ENCODE data around the gene ARHGAP15.

The ARHGAP15 gene

DNA sequence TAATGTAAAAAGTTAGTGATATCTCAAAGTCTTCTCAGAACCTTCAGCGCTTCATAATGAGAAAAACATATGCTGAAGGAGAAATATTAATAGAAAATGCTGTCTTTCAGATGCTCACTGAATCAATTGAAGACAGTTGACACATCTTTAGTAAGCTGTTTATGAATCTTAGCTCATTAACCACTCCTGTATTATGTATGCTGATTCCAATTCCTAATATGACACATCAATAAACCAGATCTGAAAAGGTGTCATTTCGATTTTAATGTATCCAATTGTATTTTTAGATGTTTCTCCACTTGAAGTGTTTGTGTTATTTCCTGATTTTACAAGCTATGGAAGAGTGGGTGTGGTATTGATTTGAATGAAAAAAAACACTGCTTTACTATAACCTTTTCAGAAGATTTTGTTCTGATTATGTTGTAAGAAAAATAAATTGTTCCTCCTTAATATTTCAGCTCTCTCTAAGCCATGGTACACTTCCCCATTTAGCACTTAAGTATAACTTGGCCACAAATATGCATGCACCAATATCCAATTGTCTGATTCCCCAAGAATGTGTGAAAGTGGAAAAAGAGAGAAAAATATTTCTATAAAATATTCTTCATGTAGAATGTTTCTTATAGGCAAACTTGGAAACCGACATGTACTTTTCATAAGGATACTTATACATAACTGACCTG is 569.8 kb downstream of the ARHGAP15 start:
- H3K27ac ChIP-seq (ENCODE audit: low read depth, low read length) = no peak overlapping the region
- H3K4me3 ChIP-seq (ENCODE audit: insufficient read depth, low read length, poor library complexity, severe bottlenecking) = no peak overlapping the region
- no peaks in the 10 kb centered on the region for H3K9me2 ChIP-seq (replicated peaks; ENCODE audit: insufficient read depth, low read length)
- H3K36me3 ChIP-seq (ENCODE audit: low read length) = no peaks in the 10 kb centered on the region
- no peaks in the 10 kb centered on the region for H3F3A ChIP-seq (ENCODE audit: insufficient read depth)
- H4K20me1 ChIP-seq (ENCODE audit: low read depth, low read length) = no peaks in the 10 kb centered on the region
- no peaks in the 10 kb centered on the region for H3K79me2 ChIP-seq (ENCODE audit: insufficient read depth, low read length)
- H3K4me2 ChIP-seq (ENCODE audit: low read depth, low read length, poor library complexity, severe bottlenecking) = no peak overlapping the region
- no peak overlapping the region for H3K9ac ChIP-seq (ENCODE audit: low read length)
- no peak overlapping the region for H2AFZ ChIP-seq (ENCODE audit: low read depth, low read length, severe bottlenecking)
- no peaks in the 10 kb centered on the region for H3K9me3 ChIP-seq (ENCODE audit: insufficient read depth, low read length)
- TF ChIP-seq EZH2phosphoT487 (conservative IDR thresholded peaks at IDR 0.05; ENCODE audit: low read length) = no peak
- TF ChIP-seq, protein P1, sequence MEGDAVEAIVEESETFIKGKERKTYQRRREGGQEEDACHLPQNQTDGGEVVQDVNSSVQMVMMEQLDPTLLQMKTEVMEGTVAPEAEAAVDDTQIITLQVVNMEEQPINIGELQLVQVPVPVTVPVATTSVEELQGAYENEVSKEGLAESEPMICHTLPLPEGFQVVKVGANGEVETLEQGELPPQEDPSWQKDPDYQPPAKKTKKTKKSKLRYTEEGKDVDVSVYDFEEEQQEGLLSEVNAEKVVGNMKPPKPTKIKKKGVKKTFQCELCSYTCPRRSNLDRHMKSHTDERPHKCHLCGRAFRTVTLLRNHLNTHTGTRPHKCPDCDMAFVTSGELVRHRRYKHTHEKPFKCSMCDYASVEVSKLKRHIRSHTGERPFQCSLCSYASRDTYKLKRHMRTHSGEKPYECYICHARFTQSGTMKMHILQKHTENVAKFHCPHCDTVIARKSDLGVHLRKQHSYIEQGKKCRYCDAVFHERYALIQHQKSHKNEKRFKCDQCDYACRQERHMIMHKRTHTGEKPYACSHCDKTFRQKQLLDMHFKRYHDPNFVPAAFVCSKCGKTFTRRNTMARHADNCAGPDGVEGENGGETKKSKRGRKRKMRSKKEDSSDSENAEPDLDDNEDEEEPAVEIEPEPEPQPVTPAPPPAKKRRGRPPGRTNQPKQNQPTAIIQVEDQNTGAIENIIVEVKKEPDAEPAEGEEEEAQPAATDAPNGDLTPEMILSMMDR (IDR thresholded peaks at IDR 0.05; ENCODE audit: insufficient read depth, low read length, poor library complexity, severe bottlenecking) = no peak
- H3K27me3 ChIP-seq (ENCODE audit: low read length) = no peaks in the 10 kb centered on the region

GRCh38 chr2:143700865-143701264 is 571.6 kb downstream of the ARHGAP15 start:
- H3K79me2 ChIP-seq (ENCODE audit: insufficient read depth, low read length) = no peaks in the 10 kb centered on the region
- H3K4me3 ChIP-seq (ENCODE audit: insufficient read depth, low read length, poor library complexity, severe bottlenecking) = no peak overlapping the region
- no peaks in the 10 kb centered on the region for H3K9me3 ChIP-seq (ENCODE audit: insufficient read depth, low read length)
- H3K9ac ChIP-seq (ENCODE audit: low read length) = no peak overlapping the region
- H2AFZ ChIP-seq (ENCODE audit: low read depth, low read length, severe bottlenecking) = no peak overlapping the region
- TF ChIP-seq, protein P1 (IDR thresholded peaks at IDR 0.05; ENCODE audit: insufficient read depth, low read length, poor library complexity, severe bottlenecking) = no peak
- TF ChIP-seq EZH2phosphoT487 (conservative IDR thresholded peaks at IDR 0.05; ENCODE audit: low read length) = no peak
- no peak overlapping the region for H3K4me2 ChIP-seq (ENCODE audit: low read depth, low read length, poor library complexity, severe bottlenecking)
- no peaks in the 10 kb centered on the region for H3F3A ChIP-seq (ENCODE audit: insufficient read depth)
- H3K27me3 ChIP-seq (ENCODE audit: low read length) = no peaks in the 10 kb centered on the region
- H3K9me2 ChIP-seq (replicated peaks; ENCODE audit: insufficient read depth, low read length) = no peaks in the 10 kb centered on the region
- H4K20me1 ChIP-seq (ENCODE audit: low read depth, low read length) = no peaks in the 10 kb centered on the region
- H3K27ac ChIP-seq (ENCODE audit: low read depth, low read length) = no peak overlapping the region
- no peaks in the 10 kb centered on the region for H3K36me3 ChIP-seq (ENCODE audit: low read length)

- Histone ChIP-seq H3K79me2 (ENCODE audit: insufficient read depth, low read length) (no peaks in the 10 kb centered on the region), H3K4me2 (ENCODE audit: low read depth, low read length, poor library complexity, severe bottlenecking) (no peak overlapping the region), H3K4me3 (ENCODE audit: insufficient read depth, low read length, poor library complexity, severe bottlenecking) (no peak overlapping the region), H3K27me3 (ENCODE audit: low read length) (no peaks in the 10 kb centered on the region), H3K9ac (ENCODE audit: low read length) (no peak overlapping the region), H4K20me1 (ENCODE audit: low read depth, low read length) (no peaks in the 10 kb centered on the region), H3K9me2 (replicated peaks; ENCODE audit: insufficient read depth, low read length) (no peaks in the 10 kb centered on the region), H3K9me3 (ENCODE audit: insufficient read depth, low read length) (no peaks in the 10 kb centered on the region), H3F3A (ENCODE audit: insufficient read depth) (no peaks in the 10 kb centered on the region), H3K27ac (ENCODE audit: low read depth, low read length) (no peak overlapping the region), H2AFZ (ENCODE audit: low read depth, low read length, severe bottlenecking) (no peak overlapping the region), H3K36me3 (ENCODE audit: low read length) (no peaks in the 10 kb centered on the region; the same call in 1 of the 2 replicates)
- TF ChIP-seq, protein P1 (IDR thresholded peaks at IDR 0.05; ENCODE audit: insufficient read depth, low read length, poor library complexity, severe bottlenecking) = no peak
- no peak for TF ChIP-seq EZH2phosphoT487 (conservative IDR thresholded peaks at IDR 0.05; ENCODE audit: low read length)
These were observed 572.6 kb downstream of the ARHGAP15 start for GRCh38 chr2:143701785-143702184.

All from SU-DHL-6 (cell line).